ENCODE results near the gene BUD13. TPM values are rescaled to one million over a fixed set of nuclear protein-coding genes. Genes with fewer than 3 reads are reported as not detected.

BUD13 gene
- total and polyA plus RNA-seq, 2 experiments from 2014 or later = 17.0 to 24.8 TPM

DNA sequence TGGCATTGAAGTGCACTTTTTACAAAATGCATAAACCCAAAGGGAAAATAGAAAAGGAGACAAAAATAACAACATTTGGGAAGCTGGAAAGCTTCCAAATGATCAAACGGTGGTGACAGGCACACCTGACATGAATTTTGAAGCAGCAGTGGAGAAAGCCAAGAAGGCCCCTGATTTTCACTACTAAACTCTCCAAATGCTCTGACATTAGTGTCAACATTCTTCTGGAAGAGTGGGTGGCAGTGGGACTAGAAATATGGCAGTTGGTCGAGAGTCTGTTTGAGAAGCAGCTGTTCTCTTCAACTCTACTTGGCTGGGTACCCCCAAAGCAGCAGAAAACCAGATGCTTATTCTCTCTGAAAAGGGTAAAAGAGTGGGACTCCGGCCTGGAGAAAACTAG is 31.2 kb upstream of the BUD13 start:
- Mint-ChIP-seq H3K27ac (no peak overlapping the region), H3K4me3 (no peak overlapping the region), H3K36me3 (ENCODE audit: low read depth) (no peaks in the 10 kb centered on the region), H3K27me3 (ENCODE audit: insufficient read depth, low read depth, poor library complexity) (no peaks in the 10 kb centered on the region), H3K4me1 (no peaks in the 10 kb centered on the region; the same call in 2 of the 3 replicates), H3K9me3 (no peaks in the 10 kb centered on the region)
- Histone ChIP-seq H3K4me2 (no peak overlapping the region), H3K4me1 (ENCODE audit: insufficient read depth) (no peaks in the 10 kb centered on the region), H2AFZ (no peak overlapping the region), H3K27me3 (ENCODE audit: insufficient read depth) (no peaks in the 10 kb centered on the region), H3K79me2 (replicated peaks; ENCODE audit: insufficient read depth) (no peaks in the 10 kb centered on the region), H3K27ac (ENCODE audit: low read depth) (no peak overlapping the region), H3K36me3 (ENCODE audit: insufficient read depth) (no peaks in the 10 kb centered on the region), H3F3A (replicated peaks; ENCODE audit: low read depth) (no peaks in the 10 kb centered on the region), H3K4me3 (no peak overlapping the region), H4K20me1 (replicated peaks; ENCODE audit: insufficient read depth) (no peaks in the 10 kb centered on the region), H3K9me2 (ENCODE audit: insufficient read depth) (no peaks in the 10 kb centered on the region)
- ATAC-seq (no peak), DNase-seq (ENCODE audit: low spot score) (no peak)
- TF ChIP-seq, protein P1, sequence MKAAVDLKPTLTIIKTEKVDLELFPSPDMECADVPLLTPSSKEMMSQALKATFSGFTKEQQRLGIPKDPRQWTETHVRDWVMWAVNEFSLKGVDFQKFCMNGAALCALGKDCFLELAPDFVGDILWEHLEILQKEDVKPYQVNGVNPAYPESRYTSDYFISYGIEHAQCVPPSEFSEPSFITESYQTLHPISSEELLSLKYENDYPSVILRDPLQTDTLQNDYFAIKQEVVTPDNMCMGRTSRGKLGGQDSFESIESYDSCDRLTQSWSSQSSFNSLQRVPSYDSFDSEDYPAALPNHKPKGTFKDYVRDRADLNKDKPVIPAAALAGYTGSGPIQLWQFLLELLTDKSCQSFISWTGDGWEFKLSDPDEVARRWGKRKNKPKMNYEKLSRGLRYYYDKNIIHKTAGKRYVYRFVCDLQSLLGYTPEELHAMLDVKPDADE (IDR thresholded peaks at IDR 0.05) = no peak
- TF ChIP-seq NANOG (IDR thresholded peaks at IDR 0.05; ENCODE audit: borderline replicate concordance) (no peak), EZH2 (IDR thresholded peaks at IDR 0.05; ENCODE audit: low read depth, unreplicated experiment) (no peak), ZNF114 (CRISPR knock-in tag; IDR thresholded peaks at IDR 0.05) (no peak), ZNF331 (CRISPR knock-in tag; IDR thresholded peaks at IDR 0.05; ENCODE audit: low read depth) (no peak), CREB1 (CRISPR knock-in tag; IDR thresholded peaks at IDR 0.05; ENCODE audit: low read depth) (no peak), POLR2AphosphoS5 (IDR thresholded peaks at IDR 0.05; ENCODE audit: low read depth) (no peak), STAT1 (IDR thresholded peaks at IDR 0.05; ENCODE audit: unreplicated experiment) (no peak), EZH2phosphoT487 (IDR thresholded peaks at IDR 0.05; ENCODE audit: unreplicated experiment) (no peak)
- TF ChIP-seq, protein P2, sequence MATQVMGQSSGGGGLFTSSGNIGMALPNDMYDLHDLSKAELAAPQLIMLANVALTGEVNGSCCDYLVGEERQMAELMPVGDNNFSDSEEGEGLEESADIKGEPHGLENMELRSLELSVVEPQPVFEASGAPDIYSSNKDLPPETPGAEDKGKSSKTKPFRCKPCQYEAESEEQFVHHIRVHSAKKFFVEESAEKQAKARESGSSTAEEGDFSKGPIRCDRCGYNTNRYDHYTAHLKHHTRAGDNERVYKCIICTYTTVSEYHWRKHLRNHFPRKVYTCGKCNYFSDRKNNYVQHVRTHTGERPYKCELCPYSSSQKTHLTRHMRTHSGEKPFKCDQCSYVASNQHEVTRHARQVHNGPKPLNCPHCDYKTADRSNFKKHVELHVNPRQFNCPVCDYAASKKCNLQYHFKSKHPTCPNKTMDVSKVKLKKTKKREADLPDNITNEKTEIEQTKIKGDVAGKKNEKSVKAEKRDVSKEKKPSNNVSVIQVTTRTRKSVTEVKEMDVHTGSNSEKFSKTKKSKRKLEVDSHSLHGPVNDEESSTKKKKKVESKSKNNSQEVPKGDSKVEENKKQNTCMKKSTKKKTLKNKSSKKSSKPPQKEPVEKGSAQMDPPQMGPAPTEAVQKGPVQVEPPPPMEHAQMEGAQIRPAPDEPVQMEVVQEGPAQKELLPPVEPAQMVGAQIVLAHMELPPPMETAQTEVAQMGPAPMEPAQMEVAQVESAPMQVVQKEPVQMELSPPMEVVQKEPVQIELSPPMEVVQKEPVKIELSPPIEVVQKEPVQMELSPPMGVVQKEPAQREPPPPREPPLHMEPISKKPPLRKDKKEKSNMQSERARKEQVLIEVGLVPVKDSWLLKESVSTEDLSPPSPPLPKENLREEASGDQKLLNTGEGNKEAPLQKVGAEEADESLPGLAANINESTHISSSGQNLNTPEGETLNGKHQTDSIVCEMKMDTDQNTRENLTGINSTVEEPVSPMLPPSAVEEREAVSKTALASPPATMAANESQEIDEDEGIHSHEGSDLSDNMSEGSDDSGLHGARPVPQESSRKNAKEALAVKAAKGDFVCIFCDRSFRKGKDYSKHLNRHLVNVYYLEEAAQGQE (IDR thresholded peaks at IDR 0.05; ENCODE audit: unreplicated experiment) = no peak
- TF ChIP-seq, protein P3, sequence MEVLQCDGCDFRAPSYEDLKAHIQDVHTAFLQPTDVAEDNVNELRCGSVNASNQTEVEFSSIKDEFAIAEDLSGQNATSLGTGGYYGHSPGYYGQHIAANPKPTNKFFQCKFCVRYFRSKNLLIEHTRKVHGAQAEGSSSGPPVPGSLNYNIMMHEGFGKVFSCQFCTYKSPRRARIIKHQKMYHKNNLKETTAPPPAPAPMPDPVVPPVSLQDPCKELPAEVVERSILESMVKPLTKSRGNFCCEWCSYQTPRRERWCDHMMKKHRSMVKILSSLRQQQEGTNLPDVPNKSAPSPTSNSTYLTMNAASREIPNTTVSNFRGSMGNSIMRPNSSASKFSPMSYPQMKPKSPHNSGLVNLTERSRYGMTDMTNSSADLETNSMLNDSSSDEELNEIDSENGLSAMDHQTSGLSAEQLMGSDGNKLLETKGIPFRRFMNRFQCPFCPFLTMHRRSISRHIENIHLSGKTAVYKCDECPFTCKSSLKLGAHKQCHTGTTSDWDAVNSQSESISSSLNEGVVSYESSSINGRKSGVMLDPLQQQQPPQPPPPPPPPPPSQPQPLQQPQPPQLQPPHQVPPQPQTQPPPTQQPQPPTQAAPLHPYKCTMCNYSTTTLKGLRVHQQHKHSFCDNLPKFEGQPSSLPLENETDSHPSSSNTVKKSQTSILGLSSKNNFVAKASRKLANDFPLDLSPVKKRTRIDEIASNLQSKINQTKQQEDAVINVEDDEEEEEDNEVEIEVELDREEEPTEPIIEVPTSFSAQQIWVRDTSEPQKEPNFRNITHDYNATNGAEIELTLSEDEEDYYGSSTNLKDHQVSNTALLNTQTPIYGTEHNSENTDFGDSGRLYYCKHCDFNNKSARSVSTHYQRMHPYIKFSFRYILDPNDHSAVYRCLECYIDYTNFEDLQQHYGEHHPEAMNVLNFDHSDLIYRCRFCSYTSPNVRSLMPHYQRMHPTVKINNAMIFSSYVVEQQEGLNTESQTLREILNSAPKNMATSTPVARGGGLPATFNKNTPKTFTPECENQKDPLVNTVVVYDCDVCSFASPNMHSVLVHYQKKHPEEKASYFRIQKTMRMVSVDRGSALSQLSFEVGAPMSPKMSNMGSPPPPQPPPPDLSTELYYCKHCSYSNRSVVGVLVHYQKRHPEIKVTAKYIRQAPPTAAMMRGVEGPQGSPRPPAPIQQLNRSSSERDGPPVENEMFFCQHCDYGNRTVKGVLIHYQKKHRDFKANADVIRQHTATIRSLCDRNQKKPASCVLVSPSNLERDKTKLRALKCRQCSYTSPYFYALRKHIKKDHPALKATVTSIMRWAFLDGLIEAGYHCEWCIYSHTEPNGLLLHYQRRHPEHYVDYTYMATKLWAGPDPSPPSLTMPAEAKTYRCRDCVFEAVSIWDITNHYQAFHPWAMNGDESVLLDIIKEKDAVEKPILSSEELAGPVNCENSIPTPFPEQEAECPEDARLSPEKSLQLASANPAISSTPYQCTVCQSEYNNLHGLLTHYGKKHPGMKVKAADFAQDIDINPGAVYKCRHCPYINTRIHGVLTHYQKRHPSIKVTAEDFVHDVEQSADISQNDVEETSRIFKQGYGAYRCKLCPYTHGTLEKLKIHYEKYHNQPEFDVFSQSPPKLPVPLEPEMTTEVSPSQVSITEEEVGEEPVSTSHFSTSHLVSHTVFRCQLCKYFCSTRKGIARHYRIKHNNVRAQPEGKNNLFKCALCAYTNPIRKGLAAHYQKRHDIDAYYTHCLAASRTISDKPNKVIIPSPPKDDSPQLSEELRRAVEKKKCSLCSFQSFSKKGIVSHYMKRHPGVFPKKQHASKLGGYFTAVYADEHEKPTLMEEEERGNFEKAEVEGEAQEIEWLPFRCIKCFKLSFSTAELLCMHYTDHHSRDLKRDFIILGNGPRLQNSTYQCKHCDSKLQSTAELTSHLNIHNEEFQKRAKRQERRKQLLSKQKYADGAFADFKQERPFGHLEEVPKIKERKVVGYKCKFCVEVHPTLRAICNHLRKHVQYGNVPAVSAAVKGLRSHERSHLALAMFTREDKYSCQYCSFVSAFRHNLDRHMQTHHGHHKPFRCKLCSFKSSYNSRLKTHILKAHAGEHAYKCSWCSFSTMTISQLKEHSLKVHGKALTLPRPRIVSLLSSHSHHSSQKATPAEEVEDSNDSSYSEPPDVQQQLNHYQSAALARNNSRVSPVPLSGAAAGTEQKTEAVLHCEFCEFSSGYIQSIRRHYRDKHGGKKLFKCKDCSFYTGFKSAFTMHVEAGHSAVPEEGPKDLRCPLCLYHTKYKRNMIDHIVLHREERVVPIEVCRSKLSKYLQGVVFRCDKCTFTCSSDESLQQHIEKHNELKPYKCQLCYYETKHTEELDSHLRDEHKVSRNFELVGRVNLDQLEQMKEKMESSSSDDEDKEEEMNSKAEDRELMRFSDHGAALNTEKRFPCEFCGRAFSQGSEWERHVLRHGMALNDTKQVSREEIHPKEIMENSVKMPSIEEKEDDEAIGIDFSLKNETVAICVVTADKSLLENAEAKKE (CRISPR knock-in tag; IDR thresholded peaks at IDR 0.05) = no peak
- TF ChIP-seq, protein P4, sequence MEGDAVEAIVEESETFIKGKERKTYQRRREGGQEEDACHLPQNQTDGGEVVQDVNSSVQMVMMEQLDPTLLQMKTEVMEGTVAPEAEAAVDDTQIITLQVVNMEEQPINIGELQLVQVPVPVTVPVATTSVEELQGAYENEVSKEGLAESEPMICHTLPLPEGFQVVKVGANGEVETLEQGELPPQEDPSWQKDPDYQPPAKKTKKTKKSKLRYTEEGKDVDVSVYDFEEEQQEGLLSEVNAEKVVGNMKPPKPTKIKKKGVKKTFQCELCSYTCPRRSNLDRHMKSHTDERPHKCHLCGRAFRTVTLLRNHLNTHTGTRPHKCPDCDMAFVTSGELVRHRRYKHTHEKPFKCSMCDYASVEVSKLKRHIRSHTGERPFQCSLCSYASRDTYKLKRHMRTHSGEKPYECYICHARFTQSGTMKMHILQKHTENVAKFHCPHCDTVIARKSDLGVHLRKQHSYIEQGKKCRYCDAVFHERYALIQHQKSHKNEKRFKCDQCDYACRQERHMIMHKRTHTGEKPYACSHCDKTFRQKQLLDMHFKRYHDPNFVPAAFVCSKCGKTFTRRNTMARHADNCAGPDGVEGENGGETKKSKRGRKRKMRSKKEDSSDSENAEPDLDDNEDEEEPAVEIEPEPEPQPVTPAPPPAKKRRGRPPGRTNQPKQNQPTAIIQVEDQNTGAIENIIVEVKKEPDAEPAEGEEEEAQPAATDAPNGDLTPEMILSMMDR (conservative IDR thresholded peaks at IDR 0.05; ENCODE audit: low read depth in 2 of 2) = no peak
